Measurements from ENCODE around the gene UGT1A6.

UGT1A6 gene

DNA sequence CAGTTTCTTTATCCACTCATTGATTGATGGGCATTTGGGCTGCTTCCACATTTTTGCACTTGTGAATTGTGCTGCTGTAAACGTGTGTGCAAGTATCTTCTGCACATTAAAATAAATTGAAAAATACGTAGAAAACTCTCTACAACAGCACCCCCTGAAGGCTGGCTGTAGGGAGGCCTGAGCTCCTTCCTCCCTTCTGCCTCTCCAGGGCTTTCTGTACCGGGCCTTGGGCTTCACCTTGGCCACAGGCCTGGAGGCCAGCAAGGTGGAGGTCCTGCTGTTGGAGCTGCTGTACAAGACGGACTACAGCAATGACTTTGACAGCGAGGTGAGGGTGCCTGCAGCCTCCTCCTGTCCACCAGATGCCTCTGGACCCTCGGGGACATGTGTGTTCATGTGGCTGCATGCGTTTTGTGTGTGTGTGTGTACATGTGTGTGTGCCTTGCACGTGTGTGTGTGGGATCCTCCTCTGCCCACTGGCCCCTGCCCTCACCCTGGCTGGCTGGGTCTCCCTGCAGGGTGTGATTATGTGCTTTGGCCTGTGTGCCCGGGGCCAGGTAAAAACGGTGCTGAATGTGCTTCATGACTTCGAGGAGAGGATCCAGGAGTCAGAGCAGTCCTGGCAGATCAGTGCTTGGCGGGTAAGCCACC is 114.7 kb downstream of the UGT1A6 start:
- H3K4me3 ChIP-seq (ENCODE audit: low read depth, low read length): no peak overlapping the region
- TF ChIP-seq, protein P1, sequence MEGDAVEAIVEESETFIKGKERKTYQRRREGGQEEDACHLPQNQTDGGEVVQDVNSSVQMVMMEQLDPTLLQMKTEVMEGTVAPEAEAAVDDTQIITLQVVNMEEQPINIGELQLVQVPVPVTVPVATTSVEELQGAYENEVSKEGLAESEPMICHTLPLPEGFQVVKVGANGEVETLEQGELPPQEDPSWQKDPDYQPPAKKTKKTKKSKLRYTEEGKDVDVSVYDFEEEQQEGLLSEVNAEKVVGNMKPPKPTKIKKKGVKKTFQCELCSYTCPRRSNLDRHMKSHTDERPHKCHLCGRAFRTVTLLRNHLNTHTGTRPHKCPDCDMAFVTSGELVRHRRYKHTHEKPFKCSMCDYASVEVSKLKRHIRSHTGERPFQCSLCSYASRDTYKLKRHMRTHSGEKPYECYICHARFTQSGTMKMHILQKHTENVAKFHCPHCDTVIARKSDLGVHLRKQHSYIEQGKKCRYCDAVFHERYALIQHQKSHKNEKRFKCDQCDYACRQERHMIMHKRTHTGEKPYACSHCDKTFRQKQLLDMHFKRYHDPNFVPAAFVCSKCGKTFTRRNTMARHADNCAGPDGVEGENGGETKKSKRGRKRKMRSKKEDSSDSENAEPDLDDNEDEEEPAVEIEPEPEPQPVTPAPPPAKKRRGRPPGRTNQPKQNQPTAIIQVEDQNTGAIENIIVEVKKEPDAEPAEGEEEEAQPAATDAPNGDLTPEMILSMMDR (IDR thresholded peaks at IDR 0.05; ENCODE audit: control insufficient read depth, extremely low read depth, insufficient read depth): no peak
- DNase-seq (ENCODE audit: low read depth): no peak

DNA sequence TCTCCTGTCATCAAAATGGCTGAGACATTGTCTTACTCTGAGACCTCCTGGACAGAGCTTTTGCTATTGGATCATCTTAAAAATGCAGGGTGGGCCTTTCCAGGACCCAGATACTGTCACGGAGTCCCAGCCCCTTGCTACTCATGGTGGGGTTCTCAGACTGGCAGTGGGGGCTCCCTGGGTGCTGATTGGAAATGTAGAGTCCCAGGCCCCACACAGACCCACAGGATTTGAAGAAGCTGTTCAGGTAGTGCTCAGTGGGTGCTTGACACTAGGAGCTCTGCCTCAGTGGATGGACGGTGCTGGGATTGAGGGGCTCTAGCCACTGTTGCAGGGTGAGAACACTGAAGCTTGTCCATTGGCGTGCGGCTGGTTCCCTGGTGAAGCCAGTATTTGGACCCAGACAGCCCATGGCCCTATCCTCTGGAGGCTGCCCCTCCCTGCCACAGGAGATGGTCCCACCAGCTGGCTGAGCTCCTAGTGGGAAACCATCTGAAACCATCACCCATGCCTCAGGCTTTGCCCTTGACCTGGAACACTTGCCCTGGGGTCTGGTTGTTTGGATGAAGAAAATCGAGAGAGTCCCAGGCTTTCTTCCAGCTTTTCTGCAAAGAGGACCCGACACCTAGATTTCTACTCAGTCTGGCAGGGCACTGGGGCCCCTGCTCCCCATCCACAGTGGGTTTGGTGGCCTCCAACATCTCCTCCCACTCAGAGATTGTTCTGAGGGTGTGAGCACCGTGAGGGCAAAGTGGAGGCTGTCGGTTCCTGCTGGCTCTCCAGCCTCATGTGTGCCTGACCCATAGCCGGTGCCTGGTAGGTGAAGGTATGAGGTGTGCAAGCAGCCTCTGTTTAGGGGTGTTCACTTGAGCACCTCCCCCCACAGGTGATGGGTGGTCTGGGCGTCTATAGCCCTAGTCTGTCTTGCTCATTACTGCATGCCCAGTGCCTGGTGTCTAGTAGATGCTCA is 115.6 kb downstream of the UGT1A6 start:
- TF ChIP-seq, protein P1 (IDR thresholded peaks at IDR 0.05; ENCODE audit: control insufficient read depth, extremely low read depth, insufficient read depth): no peak
- no peak for DNase-seq (ENCODE audit: low read depth)
- H3K4me3 ChIP-seq (ENCODE audit: low read depth, low read length): no peak overlapping the region

DNA sequence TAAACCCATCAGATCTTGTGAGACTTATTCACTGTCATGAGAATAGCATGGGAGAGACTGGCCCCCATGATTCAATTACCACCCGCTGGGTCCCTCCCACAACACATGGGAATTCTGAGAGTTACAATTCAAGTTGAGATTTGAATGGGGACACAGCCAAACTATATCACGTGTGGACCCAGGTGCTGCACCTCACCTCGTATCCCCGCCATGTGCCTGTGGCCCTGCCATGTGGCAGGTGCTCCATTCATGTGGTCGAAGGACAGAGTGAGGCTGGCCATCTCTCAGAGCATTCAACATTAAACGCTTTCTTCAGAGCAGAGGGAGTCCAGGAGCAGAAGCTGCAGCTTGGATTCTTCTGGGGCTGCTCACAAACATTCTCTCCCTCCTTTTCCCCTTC is 117.7 kb downstream of the UGT1A6 start:
- H3K4me3 ChIP-seq (ENCODE audit: low read depth, low read length): no peak overlapping the region
- no peak for DNase-seq (ENCODE audit: low read depth)
- TF ChIP-seq, protein P1 (IDR thresholded peaks at IDR 0.05; ENCODE audit: control insufficient read depth, extremely low read depth, insufficient read depth): no peak

DNA sequence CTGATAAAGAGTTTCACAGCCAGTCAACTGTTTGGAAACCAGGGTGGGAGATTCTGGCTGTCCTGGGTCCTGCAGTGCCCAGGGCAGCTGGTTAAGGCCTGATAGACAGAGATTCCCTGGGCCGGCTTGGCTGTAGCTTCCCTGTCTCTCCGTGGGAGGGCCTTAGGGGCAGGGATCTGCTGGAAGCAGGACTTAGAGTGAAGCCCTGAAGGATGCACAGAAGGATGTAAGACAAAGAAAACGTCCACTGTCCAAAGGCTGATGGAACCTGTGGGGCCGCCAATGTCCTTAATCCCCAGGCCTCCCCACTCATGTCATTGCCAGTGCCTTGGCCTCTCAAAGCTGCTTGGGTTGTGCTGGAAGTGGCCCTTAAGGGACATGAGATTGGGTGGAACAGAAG is 118.4 kb downstream of the UGT1A6 start:
- TF ChIP-seq, protein P1 (IDR thresholded peaks at IDR 0.05; ENCODE audit: control insufficient read depth, extremely low read depth, insufficient read depth): no peak
- no peak overlapping the region for H3K4me3 ChIP-seq (ENCODE audit: low read depth, low read length)
- DNase-seq (ENCODE audit: low read depth): no peak

DNA sequence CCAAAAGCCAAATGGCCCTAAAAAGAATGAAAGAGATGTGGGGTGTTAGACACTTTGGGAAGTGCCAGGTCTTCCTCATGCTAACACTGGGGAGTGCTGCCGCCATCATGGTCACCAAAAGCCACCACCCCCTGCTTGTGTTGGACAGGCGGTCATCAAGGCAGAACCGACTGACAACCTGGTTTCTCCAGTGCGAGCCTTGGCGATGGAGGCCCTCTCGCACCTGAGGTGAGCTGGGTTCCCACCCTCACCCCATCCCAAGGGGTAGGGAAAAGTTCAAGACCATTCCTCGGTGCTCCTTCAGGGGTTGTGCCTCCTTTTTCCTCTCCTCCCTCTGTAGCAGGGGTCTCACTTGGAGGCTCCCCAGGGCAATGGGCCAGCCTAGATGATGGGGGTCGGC is 119.0 kb downstream of the UGT1A6 start:
- no peak overlapping the region for H3K4me3 ChIP-seq (ENCODE audit: low read depth, low read length)
- no peak for DNase-seq (ENCODE audit: low read depth)
- TF ChIP-seq, protein P1 (IDR thresholded peaks at IDR 0.05; ENCODE audit: control insufficient read depth, extremely low read depth, insufficient read depth): no peak

DNA sequence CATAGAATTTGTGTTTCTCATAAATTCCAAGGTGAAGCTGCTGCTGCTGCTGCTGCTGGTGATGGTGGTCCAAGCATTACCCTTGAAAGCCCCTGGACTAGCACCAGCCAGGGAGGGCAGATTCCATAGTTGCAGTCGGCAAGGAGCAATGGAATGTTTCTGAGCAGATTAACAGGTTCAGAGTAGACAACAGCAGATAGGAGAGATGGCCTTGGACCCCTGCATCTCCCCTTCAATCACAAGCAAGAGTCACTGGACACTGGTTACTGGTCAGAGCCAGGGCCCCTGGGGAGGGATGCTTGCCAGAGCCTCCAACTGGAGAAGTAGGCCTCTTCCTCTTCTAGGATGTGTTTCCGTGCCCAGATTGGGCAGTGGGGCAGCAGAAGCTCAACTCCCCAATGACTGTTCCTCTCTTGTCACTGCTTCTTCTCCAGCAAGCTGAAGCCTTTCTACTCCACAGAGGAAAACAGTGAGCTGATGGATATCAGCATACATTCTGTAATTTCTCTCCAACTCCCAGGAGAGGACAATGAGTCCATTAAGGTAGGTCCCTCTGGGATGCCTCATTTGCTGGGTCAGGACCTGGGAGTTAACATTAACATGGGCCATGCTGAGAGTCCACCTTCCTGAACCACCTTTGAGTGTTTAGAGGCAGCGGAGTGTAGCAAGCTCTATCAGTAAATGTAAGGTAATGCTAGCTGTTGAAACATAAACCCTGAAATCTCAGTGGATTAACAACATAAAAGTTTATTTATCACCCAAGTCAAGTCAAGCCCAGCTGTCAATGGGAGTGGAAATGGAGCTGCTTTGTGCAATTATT is 120.8 kb downstream of the UGT1A6 start:
- TF ChIP-seq, protein P1 (IDR thresholded peaks at IDR 0.05; ENCODE audit: control insufficient read depth, extremely low read depth, insufficient read depth): no peak
- no peak for DNase-seq (ENCODE audit: low read depth)
- H3K4me3 ChIP-seq (ENCODE audit: low read depth, low read length): no peak overlapping the region
